Caco-2 (cell line): ENCODE measurements around the gene SLC25A18. TPM values are rescaled to one million over a fixed set of nuclear protein-coding genes. Genes with fewer than 3 reads are reported as not detected.

Source experiments
- BruUV-seq: library from RNA; stranded (reverse); fragments of 400-500 nt; replicated peaks from 2 replicates; lab custom pipeline; 2021; lab: Mats Ljungman, UMichigan
- CTCF ChIA-PET: fragments of 300-600 bp; sonication (Branson Sonifier 250); formaldehyde crosslinking; loops from one replicate; lab custom pipeline; 2022; ENCODE audit warnings: antibody characterized with exemption; lab: Charles Lee
- POLR2A ChIA-PET: fragments of 300-600 bp; sonication (Branson Sonifier 250); formaldehyde crosslinking; loops from one replicate; lab custom pipeline; 2022; ENCODE audit warnings: antibody characterized with exemption; lab: Charles Lee
- DNase-seq, 2 experiments: peaks; one replicate each; pipeline versions ENCODE4 v3.0.0 to v3.0.0-alpha.2; 2020 to 2022
- H3K27me3 ChIP-seq: replicated peaks from 2 replicates; pipeline ENCODE4 v1.6.0; 2011; ENCODE audit warnings: low read length; ENCODE audit not compliant: control insufficient read depth, insufficient read depth
- H3K36me3 ChIP-seq: 2 replicates; pipeline ENCODE4 v1.5.1; 2011; ENCODE audit warnings: low read length; ENCODE audit not compliant: control insufficient read depth, insufficient read depth
- H3K4me1 ChIP-seq: fragments of 250-450 bp; sonication (Bioruptor Pico); 2 replicates; pipeline ENCODE4 v1.5.1; 2020; ENCODE audit warnings: mild to moderate bottlenecking
- H3K4me3 ChIP-seq: 2 replicates; pipeline ENCODE4 v1.5.1; 2011; ENCODE audit warnings: low read depth, mild to moderate bottlenecking, control low read depth, low read length
- H3K9me3 ChIP-seq: fragments of 250-450 bp; sonication (Bioruptor Pico); 2 replicates; pipeline ENCODE4 v1.5.1; 2020; ENCODE audit warnings: mild to moderate bottlenecking, moderate library complexity
- H3K27ac Mint-ChIP-seq: one replicate; pipeline ENCODE4 v1.8.0; 2022; ENCODE audit warnings: mixed read lengths; ENCODE audit not compliant: unreplicated experiment
- H3K27me3 Mint-ChIP-seq: one replicate; pipeline ENCODE4 v1.8.0; 2022; ENCODE audit warnings: mixed read lengths; ENCODE audit not compliant: insufficient read depth, unreplicated experiment
- H3K36me3 Mint-ChIP-seq: one replicate; pipeline ENCODE4 v1.8.0; 2022; ENCODE audit warnings: mild to moderate bottlenecking, mixed read lengths; ENCODE audit not compliant: insufficient read depth, unreplicated experiment
- H3K4me1 Mint-ChIP-seq: one replicate; pipeline ENCODE4 v1.8.0; 2022; ENCODE audit warnings: low read depth, mixed read lengths; ENCODE audit not compliant: unreplicated experiment
- H3K4me3 Mint-ChIP-seq: one replicate; pipeline ENCODE4 v1.8.0; 2022; ENCODE audit warnings: mild to moderate bottlenecking, moderate library complexity, mixed read lengths; ENCODE audit not compliant: unreplicated experiment
- H3K9me3 Mint-ChIP-seq: one replicate; pipeline ENCODE4 v1.8.0; 2022; ENCODE audit warnings: mixed read lengths; ENCODE audit not compliant: unreplicated experiment
- CTCF ChIP-seq, 2 experiments: fragments of 200-600 bp in 1 of 2; IDR thresholded peaks; 1 replicate in 1 of 2; 2 replicates in 1 of 2; pipeline versions ENCODE4 v1.5.1 to v1.8.0; 2011 to 2022; ENCODE audit warnings: antibody characterized with exemption in 1 of 2, control low read depth in 1 of 2, inconsistent platforms in 1 of 2, low read depth in 1 of 2, low read length in 1 of 2, mild to moderate bottlenecking in 1 of 2, moderate library complexity in 1 of 2; ENCODE audit not compliant: insufficient read depth in 1 of 2, severe bottlenecking in 1 of 2, unreplicated experiment in 1 of 2
- intact Hi-C: fragments of 100-400 bp; cut with micrococcal nuclease; formaldehyde crosslinking; loops from one replicate; pipeline ENCODE4 v1.10.0; 2022; ENCODE audit not compliant: unreplicated experiment
- total RNA-seq: library from RNA; stranded (reverse); gene quantifications from 2 replicates; pipeline ENCODE4 v1.2.3, GENCODE V29; 2022

The SLC25A18 gene
- total RNA-seq, 1 experiment from 2014 or later, result not detected

GRCh38 chr22:17592201-17592600 lies 28.9 kb downstream of the SLC25A18 start:
- POLR2A ChIA-PET, result no interaction called here
- Mint-ChIP-seq H3K27ac (no peak overlapping the region), H3K4me3 (no peak overlapping the region), H3K36me3 (peaks cover 78% of the 10 kb centered on the region), H3K4me1 (peaks cover under 1% of the 10 kb centered on the region), H3K9me3 (no peaks in the 10 kb centered on the region), H3K27me3 (no peaks in the 10 kb centered on the region)
- H3K9me3 ChIP-seq, result no peaks in the 10 kb centered on the region
- no peak overlapping the region for H3K4me3 ChIP-seq
- DNase-seq, result no peak
- H3K27me3 ChIP-seq, result no peaks in the 10 kb centered on the region
- H3K4me1 ChIP-seq, result peaks cover under 1% of the 10 kb centered on the region
- BruUV-seq, result TSS peak; percentile 54
- peaks cover 4% of the 10 kb centered on the region for H3K36me3 ChIP-seq
- CTCF ChIA-PET, result no interaction called here
- intact Hi-C loops, result no loop called here
- TF ChIP-seq CTCF (IDR thresholded peaks at IDR 0.05; ENCODE audit: insufficient read depth in 1 of 2, low read depth in 1 of 2, low read length in 1 of 2, severe bottlenecking in 1 of 2, unreplicated experiment in 1 of 2), result no peak

- H3K36me3 Mint-ChIP-seq, result peaks cover 98% of the 10 kb centered on the region
- no peaks in the 10 kb centered on the region for H3K27me3 Mint-ChIP-seq
- H3K9me3 Mint-ChIP-seq, result peaks cover 15% of the 10 kb centered on the region
- Histone ChIP-seq H3K27me3 (no peaks in the 10 kb centered on the region), H3K4me3 (no peak overlapping the region), H3K4me1 (peaks cover 10% of the 10 kb centered on the region), H3K9me3 (no peaks in the 10 kb centered on the region; the same call in 1 of the 2 replicates), H3K36me3 (peaks cover 9% of the 10 kb centered on the region)
- no peak overlapping the region for H3K4me3 Mint-ChIP-seq
- intact Hi-C loops, result no loop called here
- ChIA-PET POLR2A (no interaction called here), CTCF (no interaction called here)
- peak overlapping the region; percentile 56 for H3K27ac Mint-ChIP-seq
- DNase-seq, result no peak
- no peak for TF ChIP-seq CTCF (IDR thresholded peaks at IDR 0.05; ENCODE audit: insufficient read depth in 1 of 2, low read depth in 1 of 2, low read length in 1 of 2, severe bottlenecking in 1 of 2, unreplicated experiment in 1 of 2)
- no TSS peak for BruUV-seq
- peaks cover 22% of the 10 kb centered on the region for H3K4me1 Mint-ChIP-seq
Measured at GRCh38 chr22:17596226-17596625, 32.9 kb downstream of the SLC25A18 start.

GRCh38 chr22:17597217-17597616 lies 33.9 kb downstream of the SLC25A18 start:
- Histone ChIP-seq H3K4me3 (no peak overlapping the region), H3K9me3 (no peaks in the 10 kb centered on the region; the same call in 1 of the 2 replicates), H3K36me3 (peaks cover 9% of the 10 kb centered on the region), H3K4me1 (peaks cover 10% of the 10 kb centered on the region), H3K27me3 (no peaks in the 10 kb centered on the region)
- no TSS peak for BruUV-seq
- CTCF ChIA-PET, result interaction anchor here (0.8 kb wide), 1 partner anchor 39 kb away, joined by 6 read pairs; no protein-coding TSS in a partner anchor
- no peak for TF ChIP-seq CTCF (IDR thresholded peaks at IDR 0.05; ENCODE audit: insufficient read depth in 1 of 2, low read depth in 1 of 2, low read length in 1 of 2, severe bottlenecking in 1 of 2, unreplicated experiment in 1 of 2)
- H3K27me3 Mint-ChIP-seq, result no peaks in the 10 kb centered on the region
- intact Hi-C loops, result no loop called here
- DNase-seq, result peak in 1 of 2 experiments; percentile 42
- POLR2A ChIA-PET, result interaction anchor here (0.6 kb wide), 2 partner anchors 8 to 17 kb away, joined by 3 to 6 read pairs; no protein-coding TSS in a partner anchor
- peaks cover 94% of the 10 kb centered on the region for H3K36me3 Mint-ChIP-seq
- H3K4me1 Mint-ChIP-seq, result peaks cover 22% of the 10 kb centered on the region
- H3K4me3 Mint-ChIP-seq, result no peak overlapping the region
- peaks cover 15% of the 10 kb centered on the region for H3K9me3 Mint-ChIP-seq
- peak overlapping the region; percentile 56 for H3K27ac Mint-ChIP-seq
